ENCODE results near the gene LYZL2. TPM values are rescaled to one million over a fixed set of nuclear protein-coding genes. Genes with fewer than 3 reads are reported as not detected.
"Not testable (repeated sequence)": the region's sequence is repeated elsewhere in the genome, so short reads cannot be mapped to it uniquely, and the experiment has no call there.

LYZL2 gene
- total RNA-seq, 1 donor from 2014 or later, result not detected

DNA sequence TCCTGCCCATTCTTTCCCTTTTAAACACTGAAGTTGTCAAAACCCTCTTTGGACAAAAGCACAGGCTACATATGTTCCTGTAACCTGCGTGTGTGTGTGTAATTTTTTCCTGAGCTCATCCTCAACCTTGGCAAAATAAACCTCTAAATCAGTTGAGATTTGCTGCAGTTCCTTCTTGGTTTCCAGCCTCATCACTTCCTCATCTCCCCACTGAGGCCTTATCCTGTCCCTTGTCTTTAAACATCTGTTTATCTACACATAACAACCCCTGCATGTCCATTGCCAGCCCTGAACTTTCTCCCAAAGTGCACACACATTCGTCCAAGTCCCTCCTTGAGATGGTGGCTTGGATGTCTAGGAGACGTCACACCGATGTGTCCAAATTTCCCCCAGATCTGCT is 35.5 kb downstream of the LYZL2 start:
- no peaks in the 10 kb centered on the region for H3K9me3 Mint-ChIP-seq
- H3K27ac Mint-ChIP-seq, result no peak overlapping the region
- peaks cover 23% of the 10 kb centered on the region for H3K4me1 Mint-ChIP-seq (ENCODE audit: unreplicated experiment)
- H3K27me3 Mint-ChIP-seq, result no peaks in the 10 kb centered on the region
- no peak for DNase-seq (ENCODE audit: extremely low spot score, unreplicated experiment)
- TF ChIP-seq, protein P1, sequence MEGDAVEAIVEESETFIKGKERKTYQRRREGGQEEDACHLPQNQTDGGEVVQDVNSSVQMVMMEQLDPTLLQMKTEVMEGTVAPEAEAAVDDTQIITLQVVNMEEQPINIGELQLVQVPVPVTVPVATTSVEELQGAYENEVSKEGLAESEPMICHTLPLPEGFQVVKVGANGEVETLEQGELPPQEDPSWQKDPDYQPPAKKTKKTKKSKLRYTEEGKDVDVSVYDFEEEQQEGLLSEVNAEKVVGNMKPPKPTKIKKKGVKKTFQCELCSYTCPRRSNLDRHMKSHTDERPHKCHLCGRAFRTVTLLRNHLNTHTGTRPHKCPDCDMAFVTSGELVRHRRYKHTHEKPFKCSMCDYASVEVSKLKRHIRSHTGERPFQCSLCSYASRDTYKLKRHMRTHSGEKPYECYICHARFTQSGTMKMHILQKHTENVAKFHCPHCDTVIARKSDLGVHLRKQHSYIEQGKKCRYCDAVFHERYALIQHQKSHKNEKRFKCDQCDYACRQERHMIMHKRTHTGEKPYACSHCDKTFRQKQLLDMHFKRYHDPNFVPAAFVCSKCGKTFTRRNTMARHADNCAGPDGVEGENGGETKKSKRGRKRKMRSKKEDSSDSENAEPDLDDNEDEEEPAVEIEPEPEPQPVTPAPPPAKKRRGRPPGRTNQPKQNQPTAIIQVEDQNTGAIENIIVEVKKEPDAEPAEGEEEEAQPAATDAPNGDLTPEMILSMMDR (conservative IDR thresholded peaks at IDR 0.05), result no peak
- H3K4me3 Mint-ChIP-seq, result no peak overlapping the region
- no peaks in the 10 kb centered on the region for H3K36me3 Mint-ChIP-seq

DNA sequence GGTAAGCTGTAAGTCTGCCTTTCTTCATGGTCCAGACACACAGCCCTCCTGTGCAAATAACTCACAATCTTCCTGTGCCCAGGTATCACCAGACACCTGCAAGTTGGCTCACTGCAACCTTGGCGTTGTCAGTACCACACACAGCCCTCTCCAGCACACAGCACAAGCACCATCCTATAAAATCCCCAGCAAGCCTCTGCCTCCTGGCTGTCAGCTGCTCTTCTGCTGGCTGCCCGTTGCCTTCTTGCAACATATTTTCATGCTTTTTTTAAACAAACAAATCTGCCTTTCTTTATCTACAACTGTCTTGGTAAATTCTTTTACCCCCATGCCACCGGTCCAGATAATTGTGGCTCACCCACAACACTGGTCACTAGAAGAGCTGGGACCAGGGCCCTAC is 36.8 kb downstream of the LYZL2 start:
- H3K27ac Mint-ChIP-seq; H3K9me3 Mint-ChIP-seq; H3K27me3 Mint-ChIP-seq; H3K36me3 Mint-ChIP-seq; H3K4me3 Mint-ChIP-seq; DNase-seq (ENCODE audit: extremely low spot score, unreplicated experiment): not testable (repeated sequence)
- peaks cover 19% of the 10 kb centered on the region for H3K4me1 Mint-ChIP-seq (ENCODE audit: unreplicated experiment)

DNA sequence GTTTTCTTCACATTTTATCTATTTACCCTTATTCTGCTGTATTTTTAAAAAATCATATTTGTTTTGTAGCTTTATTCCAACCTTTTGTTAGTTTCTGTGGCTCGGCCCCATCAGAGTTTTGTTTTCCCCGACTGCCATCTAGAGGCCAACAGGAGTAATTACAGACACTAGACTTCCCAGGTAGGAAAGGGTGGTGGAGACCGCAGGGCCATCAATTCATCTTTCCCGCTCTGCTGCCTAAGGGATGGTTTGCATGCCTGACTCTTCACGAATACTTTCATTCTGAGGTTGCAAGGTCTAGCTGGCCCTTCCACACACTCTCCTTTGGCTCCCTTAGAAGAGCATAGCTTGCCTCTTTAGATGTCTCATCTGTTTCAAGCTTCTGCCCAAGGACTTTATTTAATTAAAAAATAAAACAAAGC is 38.3 kb downstream of the LYZL2 start:
- no peak for DNase-seq (ENCODE audit: extremely low spot score, unreplicated experiment)
- Mint-ChIP-seq H3K27me3 (no peaks in the 10 kb centered on the region), H3K4me3 (no peak overlapping the region), H3K4me1 (ENCODE audit: unreplicated experiment) (peaks cover 9% of the 10 kb centered on the region), H3K27ac (no peak overlapping the region), H3K36me3 (no peaks in the 10 kb centered on the region), H3K9me3 (no peaks in the 10 kb centered on the region)
- TF ChIP-seq, protein P1 (conservative IDR thresholded peaks at IDR 0.05), result peak; percentile 85

DNA sequence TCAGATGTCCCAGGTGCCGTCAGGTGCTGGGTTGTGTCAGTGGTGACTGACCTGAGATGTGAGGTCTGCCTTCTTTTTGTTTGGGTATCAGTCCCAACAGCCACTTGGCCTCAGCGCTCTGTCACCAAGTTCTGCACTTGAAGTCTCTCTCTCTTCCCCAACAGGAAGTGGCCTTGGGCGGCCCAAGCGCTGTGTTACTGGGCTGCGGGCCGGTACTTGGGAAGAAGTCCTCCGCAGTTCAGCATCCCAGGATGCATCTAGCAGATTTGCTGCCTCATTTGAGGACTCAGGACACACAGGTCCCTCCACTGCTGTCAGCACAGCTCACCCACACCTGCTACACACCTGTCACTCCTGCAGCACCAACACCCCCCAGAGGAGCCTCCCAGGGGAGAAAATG is 40.1 kb downstream of the LYZL2 start:
- H3K27me3 Mint-ChIP-seq, result no peaks in the 10 kb centered on the region
- TF ChIP-seq, protein P1 (conservative IDR thresholded peaks at IDR 0.05), result no peak
- no peaks in the 10 kb centered on the region for H3K36me3 Mint-ChIP-seq
- no peak for DNase-seq (ENCODE audit: extremely low spot score, unreplicated experiment)
- no peaks in the 10 kb centered on the region for H3K9me3 Mint-ChIP-seq
- H3K4me1 Mint-ChIP-seq (ENCODE audit: unreplicated experiment), result peaks cover 9% of the 10 kb centered on the region
- no peak overlapping the region for H3K4me3 Mint-ChIP-seq
- H3K27ac Mint-ChIP-seq, result no peak overlapping the region

DNA sequence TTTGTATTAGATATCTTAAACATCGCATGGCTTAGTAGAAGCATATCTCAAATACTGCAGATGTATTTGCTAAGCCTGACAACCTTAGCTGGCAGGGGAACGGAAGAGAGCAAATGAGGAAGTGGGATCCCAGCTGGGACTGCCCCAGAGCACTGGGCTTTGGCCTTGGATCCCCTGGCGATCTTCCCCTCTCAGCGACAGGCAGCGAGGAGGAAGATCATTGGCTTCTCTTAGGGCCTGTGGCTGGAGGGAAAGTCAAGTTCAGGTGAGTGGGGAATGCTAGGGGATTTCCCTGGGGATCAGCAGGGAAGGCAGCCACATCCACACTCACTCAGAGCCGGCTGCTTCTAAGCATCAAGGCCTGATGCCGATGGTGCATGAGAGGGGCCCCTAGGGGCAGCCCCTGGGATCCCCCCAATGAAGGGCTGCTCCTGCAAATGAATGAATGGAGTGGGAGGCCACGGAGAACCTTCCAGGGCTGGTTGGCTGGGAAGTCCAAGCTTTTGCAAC is 42.0 kb downstream of the LYZL2 start:
- Mint-ChIP-seq H3K9me3 (no peaks in the 10 kb centered on the region), H3K36me3 (no peaks in the 10 kb centered on the region), H3K4me1 (ENCODE audit: unreplicated experiment) (peaks cover 14% of the 10 kb centered on the region), H3K27ac (no peak overlapping the region), H3K27me3 (no peaks in the 10 kb centered on the region), H3K4me3 (no peak overlapping the region)
- no peak for DNase-seq (ENCODE audit: extremely low spot score, unreplicated experiment)
- TF ChIP-seq, protein P1 (conservative IDR thresholded peaks at IDR 0.05), result no peak

DNA sequence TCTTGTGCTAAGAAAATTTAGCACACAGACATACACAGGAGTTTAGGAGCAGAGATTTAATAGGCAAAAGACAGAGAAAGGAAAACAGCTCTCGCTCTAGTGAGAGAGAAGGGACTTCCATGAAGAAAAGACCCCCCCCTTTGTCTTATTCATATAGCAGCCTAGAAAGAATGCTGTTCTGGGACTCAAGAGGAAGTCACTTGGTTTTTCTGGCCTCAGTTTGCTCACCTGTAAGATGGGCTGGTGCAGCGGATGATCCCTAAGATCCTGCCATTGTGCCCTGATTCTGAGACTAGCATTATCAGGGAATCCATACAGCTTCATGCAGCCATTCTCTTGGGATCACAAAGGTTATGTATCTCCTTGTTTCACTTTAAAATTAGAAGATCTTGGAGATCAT is 42.7 kb downstream of the LYZL2 start:
- Mint-ChIP-seq H3K9me3 (no peaks in the 10 kb centered on the region), H3K36me3 (no peaks in the 10 kb centered on the region), H3K27me3 (no peaks in the 10 kb centered on the region)

More for the DNA sequence above, 42.7 kb downstream of the LYZL2 start:
- no peak for DNase-seq (ENCODE audit: extremely low spot score, unreplicated experiment)
- Mint-ChIP-seq H3K4me1 (ENCODE audit: unreplicated experiment) (peaks cover 18% of the 10 kb centered on the region), H3K27ac (no peak overlapping the region), H3K4me3 (no peak overlapping the region)
- TF ChIP-seq, protein P1 (conservative IDR thresholded peaks at IDR 0.05), result no peak

All from type B pancreatic cell (in vitro differentiated cells).